Activated T-helper 17 cell treated with anti-CD3 and anti-CD28 coated beads, Interleukin-2, amount 50 U/mL, for 72 hours (primary cell): ENCODE results near the gene MMP11. TPM values are rescaled to one million over a fixed set of nuclear protein-coding genes. Genes with fewer than 3 reads are reported as not detected.

Experiments used
- ATAC-seq: fragments of 150-1000 bp; cut with Tn5 transposase; replicated peaks from 2 replicates; pipeline ENCODE4 v1.10.0; 2021; ENCODE audit warnings: mild to moderate bottlenecking, moderate library complexity
- H3K27ac Mint-ChIP-seq: one replicate; pipeline ENCODE4 v1.8.0; 2022; ENCODE audit warnings: mixed read lengths
- H3K27me3 Mint-ChIP-seq: one replicate; pipeline ENCODE4 v1.8.0; 2022; ENCODE audit warnings: mixed read lengths
- H3K36me3 Mint-ChIP-seq: one replicate; pipeline ENCODE4 v1.8.0; 2022; ENCODE audit warnings: low read depth, mild to moderate bottlenecking, mixed read lengths
- H3K4me1 Mint-ChIP-seq: one replicate; pipeline ENCODE4 v1.8.0; 2022; ENCODE audit warnings: mixed read lengths
- H3K4me3 Mint-ChIP-seq: one replicate; pipeline ENCODE4 v1.8.0; 2022; ENCODE audit warnings: mild to moderate bottlenecking, mixed read lengths
- H3K9me3 Mint-ChIP-seq: one replicate; pipeline ENCODE4 v1.8.0; 2022; ENCODE audit warnings: mixed read lengths
- total RNA-seq, 2 donors: library from RNA; stranded (reverse); gene quantifications; one replicate each; pipeline ENCODE4 v1.2.3, GENCODE V29; 2022

The MMP11 gene
- total RNA-seq, 2 donors from 2014 or later = 0.45 to 0.50 TPM

GRCh38 chr22:23752750-23753149, 19.9 kb upstream of the MMP11 start:
- no peaks in the 10 kb centered on the region for H3K27me3 Mint-ChIP-seq
- H3K4me3 Mint-ChIP-seq = peak overlapping the region; percentile 49
- H3K9me3 Mint-ChIP-seq = no peaks in the 10 kb centered on the region
- peaks cover 12% of the 10 kb centered on the region for H3K4me1 Mint-ChIP-seq
- no peaks in the 10 kb centered on the region for H3K36me3 Mint-ChIP-seq
- no peak for ATAC-seq
- no peak overlapping the region for H3K27ac Mint-ChIP-seq

- Mint-ChIP-seq H3K4me3 (no peak overlapping the region), H3K4me1 (peaks cover 12% of the 10 kb centered on the region), H3K27ac (no peak overlapping the region), H3K36me3 (no peaks in the 10 kb centered on the region), H3K9me3 (no peaks in the 10 kb centered on the region), H3K27me3 (no peaks in the 10 kb centered on the region)
- ATAC-seq = no peak
Measured at GRCh38 chr22:23753385-23753784, 19.3 kb upstream of the MMP11 start.

GRCh38 chr22:23754220-23754919, 18.3 kb upstream of the MMP11 start, which contains the start of gene VPREB3:
TSS of gene VPREB3 (minus strand) at chr22:23754425. CDS start at chr22:23754363, 62 bp downstream.
- Mint-ChIP-seq H3K36me3 (no peaks in the 10 kb centered on the region), H3K4me1 (peaks cover 12% of the 10 kb centered on the region), H3K4me3 (no peak within 1 kb of the TSS), H3K27ac (no peak within 1 kb of the TSS), H3K27me3 (no peaks in the 10 kb centered on the region), H3K9me3 (no peaks in the 10 kb centered on the region)
- no peak for ATAC-seq

- H3K4me3 Mint-ChIP-seq = no peak overlapping the region
- H3K4me1 Mint-ChIP-seq = peaks cover 5% of the 10 kb centered on the region
- H3K36me3 Mint-ChIP-seq = no peaks in the 10 kb centered on the region
- H3K9me3 Mint-ChIP-seq = no peaks in the 10 kb centered on the region
- no peak overlapping the region for H3K27ac Mint-ChIP-seq
- no peaks in the 10 kb centered on the region for H3K27me3 Mint-ChIP-seq
- ATAC-seq = no peak
Measured at GRCh38 chr22:23754980-23755636, 17.5 kb upstream of the MMP11 start.

DNA sequence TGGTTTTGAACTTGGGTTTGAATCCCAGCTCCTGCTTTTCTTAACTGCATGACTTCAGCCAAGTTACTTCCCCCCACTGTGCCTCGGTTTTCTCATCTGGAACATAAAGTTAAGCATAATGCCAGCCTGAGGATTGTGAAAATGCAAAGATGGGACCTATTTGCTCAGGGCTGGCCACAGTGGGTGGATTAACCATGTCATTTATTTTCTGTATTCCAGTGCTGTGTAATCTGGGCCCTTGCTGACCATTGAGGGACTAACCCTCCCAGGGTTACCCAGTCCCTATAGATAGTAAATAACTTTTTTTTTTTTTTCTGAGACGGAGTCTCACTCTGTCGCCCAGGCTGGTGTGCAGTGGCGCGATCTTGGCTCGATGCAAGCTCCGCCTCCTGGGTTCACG, 16.9 kb upstream of the MMP11 start:
- H3K9me3 Mint-ChIP-seq = no peaks in the 10 kb centered on the region
- H3K36me3 Mint-ChIP-seq = no peaks in the 10 kb centered on the region
- H3K4me3 Mint-ChIP-seq = no peak overlapping the region
- H3K27ac Mint-ChIP-seq = no peak overlapping the region
- no peaks in the 10 kb centered on the region for H3K27me3 Mint-ChIP-seq
- no peak for ATAC-seq
- H3K4me1 Mint-ChIP-seq = no peaks in the 10 kb centered on the region

DNA sequence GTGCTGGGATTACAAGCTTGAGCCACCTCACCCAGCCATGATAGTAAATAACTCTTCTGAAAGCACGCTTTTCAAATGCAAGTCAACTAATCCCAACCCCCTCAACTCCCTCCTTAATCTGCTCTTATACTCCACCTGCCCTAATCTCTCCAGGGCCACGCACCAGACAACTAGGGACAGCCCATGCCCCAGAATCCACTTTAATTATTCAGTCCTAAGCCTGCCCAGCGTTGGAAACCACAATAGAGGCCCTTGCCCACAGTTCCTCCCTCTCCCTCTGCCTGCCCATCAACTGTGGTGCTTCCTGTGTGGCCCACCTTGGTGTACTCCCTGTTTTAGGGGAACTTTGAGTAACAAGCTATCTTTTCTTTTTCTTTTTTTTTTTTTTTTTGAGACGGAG, 15.8 kb upstream of the MMP11 start:
- no peak overlapping the region for H3K27ac Mint-ChIP-seq
- ATAC-seq = no peak
- no peaks in the 10 kb centered on the region for H3K36me3 Mint-ChIP-seq
- no peak overlapping the region for H3K4me3 Mint-ChIP-seq
- H3K9me3 Mint-ChIP-seq = no peaks in the 10 kb centered on the region
- H3K4me1 Mint-ChIP-seq = no peaks in the 10 kb centered on the region
- no peaks in the 10 kb centered on the region for H3K27me3 Mint-ChIP-seq

DNA sequence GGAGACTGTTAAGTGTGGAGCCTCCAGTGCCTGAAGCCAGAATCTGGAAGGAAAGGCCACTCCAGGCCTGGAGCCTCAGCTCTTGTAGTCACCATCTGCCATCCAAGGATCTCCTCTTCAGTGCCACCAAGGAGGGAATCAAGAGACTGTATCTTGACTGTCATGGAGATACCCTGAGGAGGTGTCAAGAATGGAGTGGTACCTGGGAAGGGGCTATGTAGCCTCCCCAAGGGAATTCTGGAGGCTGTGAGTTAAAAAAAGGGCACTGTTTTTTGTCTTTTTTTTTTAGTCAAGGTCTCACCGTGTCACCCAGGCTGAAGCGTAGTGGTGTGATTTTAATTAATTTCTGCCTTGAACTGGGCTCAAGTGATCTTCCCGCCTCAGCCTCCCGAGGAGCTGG, 13.1 kb upstream of the MMP11 start:
- H3K4me1 Mint-ChIP-seq = no peaks in the 10 kb centered on the region
- no peak for ATAC-seq
- H3K4me3 Mint-ChIP-seq = no peak overlapping the region
- no peaks in the 10 kb centered on the region for H3K36me3 Mint-ChIP-seq
- H3K9me3 Mint-ChIP-seq = no peaks in the 10 kb centered on the region
- no peaks in the 10 kb centered on the region for H3K27me3 Mint-ChIP-seq
- H3K27ac Mint-ChIP-seq = no peak overlapping the region

GRCh38 chr22:23760056-23760455, 12.6 kb upstream of the MMP11 start:
- no peaks in the 10 kb centered on the region for H3K4me1 Mint-ChIP-seq
- H3K27me3 Mint-ChIP-seq = no peaks in the 10 kb centered on the region
- H3K27ac Mint-ChIP-seq = no peak overlapping the region
- H3K36me3 Mint-ChIP-seq = no peaks in the 10 kb centered on the region
- H3K9me3 Mint-ChIP-seq = no peaks in the 10 kb centered on the region
- no peak overlapping the region for H3K4me3 Mint-ChIP-seq
- no peak for ATAC-seq

DNA sequence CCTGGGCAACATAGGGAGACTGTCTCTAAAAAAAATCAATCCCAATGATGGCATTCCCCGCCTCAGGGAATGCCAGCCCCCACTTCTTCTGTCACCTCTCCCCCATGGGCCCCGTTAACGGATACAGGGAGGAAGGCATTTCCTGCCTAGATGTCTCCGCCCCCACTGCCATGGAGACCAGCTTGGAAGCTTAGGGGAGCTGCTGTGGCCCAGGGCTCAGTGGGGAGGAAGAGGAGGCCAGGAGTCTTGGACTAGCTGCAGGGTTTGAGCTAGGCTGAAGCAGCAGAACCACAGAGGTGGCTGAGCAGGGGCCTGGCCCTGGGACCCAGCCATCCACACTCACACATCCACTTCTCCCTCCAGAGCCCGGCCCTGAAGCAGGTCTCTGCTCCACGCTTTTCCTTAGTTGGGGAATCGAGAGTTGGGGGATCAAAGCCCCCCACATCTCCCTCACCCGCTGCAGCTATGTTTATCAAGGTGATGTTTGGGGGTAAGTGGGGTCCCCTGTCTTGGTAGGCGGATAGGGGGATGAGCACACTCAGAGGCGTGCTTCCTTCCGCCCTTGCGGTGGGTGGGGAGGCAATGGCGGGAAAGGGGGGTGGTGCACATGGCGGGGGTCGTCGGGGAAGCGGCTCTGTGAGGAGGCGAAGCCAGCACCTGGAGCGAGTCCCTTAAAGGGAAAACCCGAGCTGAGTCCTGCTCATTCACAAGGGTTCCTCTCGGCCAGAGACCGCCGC, 9.6 kb upstream of the MMP11 start, which contains the start of gene C22orf15:
Gene C22orf15, plus strand, starts transcription at position 149 of the 737 bp plus-strand sequence. Its CDS starts 317 bp downstream, at position 466.
- H3K27ac Mint-ChIP-seq = peak within 1 kb of the TSS; percentile 30

GRCh38 chr22:23763579-23763945, 9.1 kb upstream of the MMP11 start:
- Mint-ChIP-seq H3K27ac (no peak overlapping the region), H3K36me3 (no peaks in the 10 kb centered on the region), H3K27me3 (no peaks in the 10 kb centered on the region), H3K4me1 (no peaks in the 10 kb centered on the region), H3K4me3 (peak overlapping the region; percentile 52), H3K9me3 (no peaks in the 10 kb centered on the region)
- peak; percentile 34 for ATAC-seq

More for the DNA sequence above, 9.6 kb upstream of the MMP11 start, which contains the start of gene C22orf15:
- Mint-ChIP-seq H3K4me3 (peak within 1 kb of the TSS; percentile 52), H3K36me3 (no peaks in the 10 kb centered on the region), H3K27me3 (no peaks in the 10 kb centered on the region), H3K4me1 (no peaks in the 10 kb centered on the region), H3K9me3 (no peaks in the 10 kb centered on the region)
- ATAC-seq = no peak

DNA sequence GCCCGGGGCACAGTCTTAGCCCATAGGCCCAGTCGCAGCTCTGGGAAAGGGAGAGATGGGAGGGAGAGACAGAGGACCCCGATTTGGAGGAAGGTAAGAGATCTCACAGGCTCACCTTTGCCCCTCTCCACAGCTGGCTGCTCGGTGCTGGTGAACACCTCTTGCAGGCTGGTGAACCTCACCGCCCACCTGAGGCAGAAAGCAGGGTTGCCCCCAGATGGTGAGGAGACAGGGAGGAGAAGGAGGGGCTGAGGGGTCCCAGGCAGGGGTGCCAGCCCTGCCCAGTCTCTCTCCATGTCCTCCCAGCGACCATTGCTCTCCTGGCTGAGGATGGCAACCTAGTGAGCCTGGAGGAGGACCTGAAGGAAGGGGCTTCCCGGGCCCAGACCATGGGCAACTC, 8.7 kb upstream of the MMP11 start:
- Mint-ChIP-seq H3K4me1 (no peaks in the 10 kb centered on the region), H3K27me3 (no peaks in the 10 kb centered on the region), H3K36me3 (no peaks in the 10 kb centered on the region), H3K4me3 (peak overlapping the region; percentile 52), H3K27ac (no peak overlapping the region), H3K9me3 (no peaks in the 10 kb centered on the region)
- no peak for ATAC-seq

DNA sequence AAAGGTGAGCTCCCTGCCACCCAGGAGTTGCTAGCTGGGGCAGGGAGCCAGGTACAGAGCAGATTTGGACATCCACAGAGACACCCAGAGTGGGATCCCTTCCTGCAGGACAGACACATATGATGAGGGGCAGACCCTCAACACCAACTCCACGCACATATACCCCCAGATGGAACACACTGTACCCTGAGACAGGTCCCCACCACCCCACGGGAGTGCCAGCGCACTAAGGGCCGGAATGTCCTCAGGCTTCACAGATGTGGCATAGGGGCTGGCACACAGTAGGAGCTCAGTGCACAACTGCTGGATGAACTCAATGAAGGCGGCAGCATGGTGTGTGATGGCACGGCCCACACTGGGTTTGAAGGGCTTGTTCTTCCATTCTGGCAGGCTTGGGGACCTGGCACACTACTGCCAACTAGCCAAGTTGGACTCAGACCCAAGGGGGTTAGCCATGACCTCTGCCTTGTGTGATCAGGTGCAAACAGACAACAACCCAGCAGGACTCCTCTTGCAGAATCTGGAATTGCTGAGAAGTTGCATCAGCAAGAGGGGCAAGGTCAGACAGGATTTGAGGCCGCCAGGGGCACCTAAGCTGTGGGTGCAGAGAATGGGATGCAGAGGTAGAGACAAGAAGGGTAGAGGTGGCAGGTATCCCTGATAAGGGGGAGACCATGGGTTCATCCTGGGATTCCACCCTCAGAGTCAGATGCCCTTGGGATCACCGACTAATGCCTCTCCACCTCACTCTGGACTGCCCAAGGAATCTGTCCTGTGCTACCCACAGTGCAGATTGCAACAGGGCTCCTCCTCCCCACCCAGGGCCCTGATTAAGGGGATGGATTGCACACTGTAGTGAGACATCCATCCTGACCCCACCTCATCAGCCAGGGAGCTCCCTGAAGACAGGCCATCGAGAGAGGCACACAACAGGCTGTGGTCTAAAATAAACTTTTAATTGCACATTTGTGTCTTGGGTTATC, 7.5 kb upstream of the MMP11 start:
- ATAC-seq = no peak
- Mint-ChIP-seq H3K36me3 (no peaks in the 10 kb centered on the region), H3K4me3 (peak overlapping the region; percentile 12), H3K9me3 (no peaks in the 10 kb centered on the region), H3K4me1 (no peaks in the 10 kb centered on the region), H3K27ac (no peak overlapping the region), H3K27me3 (no peaks in the 10 kb centered on the region)

DNA sequence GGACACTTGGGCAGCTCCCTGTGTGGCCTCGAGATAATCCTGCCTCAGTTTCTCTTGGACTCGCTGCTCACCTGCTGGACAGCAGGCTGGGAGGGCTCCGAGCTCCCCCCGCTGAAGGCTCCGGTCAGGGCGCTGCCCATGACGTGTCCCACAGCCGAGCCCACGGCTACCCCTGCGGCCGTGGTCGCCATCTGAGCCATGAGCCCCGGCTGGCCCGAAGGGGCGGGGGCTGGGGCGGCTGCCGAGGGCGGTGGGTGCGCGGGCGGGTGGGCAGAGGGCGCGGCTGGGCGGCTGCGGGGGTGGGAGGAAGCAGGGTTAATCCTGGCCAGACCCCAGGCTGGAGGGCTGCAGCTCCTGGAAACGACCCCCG, 5.4 kb upstream of the MMP11 start:
- Mint-ChIP-seq H3K4me1 (no peaks in the 10 kb centered on the region), H3K36me3 (no peaks in the 10 kb centered on the region), H3K4me3 (peak overlapping the region; percentile 76), H3K27ac (no peak overlapping the region), H3K27me3 (no peaks in the 10 kb centered on the region), H3K9me3 (no peaks in the 10 kb centered on the region)
- ATAC-seq = peak; percentile 6
